GM12801 (cell line): ENCODE measurements around the gene CAD.

ENCODE experiments used
- CTCF ChIP-seq: IDR thresholded peaks from one replicate; pipeline ENCODE4 v1.5.1; 2011; ENCODE audit warnings: control low read depth; ENCODE audit not compliant: insufficient read length; ENCODE audit errors: extremely low read depth

Gene CAD

DNA sequence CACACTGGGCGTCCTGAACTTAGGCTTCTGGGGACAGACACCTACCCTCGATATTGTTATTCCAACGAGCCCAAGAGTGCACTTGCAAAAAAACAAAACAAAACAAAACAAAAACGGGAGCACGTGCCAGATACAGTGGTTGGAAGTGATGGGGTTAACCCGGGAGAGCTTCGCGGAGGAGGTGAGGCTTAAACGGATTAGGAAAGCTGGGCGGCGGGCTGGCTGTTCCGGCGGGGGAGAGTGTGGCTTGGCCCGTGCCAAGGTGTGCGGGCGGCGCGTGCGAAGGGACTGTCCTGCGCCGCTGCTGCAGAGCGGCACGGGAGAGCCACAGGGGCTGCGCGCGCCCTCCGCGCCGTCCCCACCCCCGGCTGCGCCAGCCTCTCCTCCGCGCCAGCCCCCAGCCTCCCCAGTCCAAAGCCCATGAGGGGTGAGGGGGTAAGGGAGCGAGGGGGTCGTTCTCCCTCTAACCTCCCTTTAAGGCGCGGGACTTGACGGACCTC lies 47.1 kb downstream of the CAD start:
- TF ChIP-seq CTCF, result no peak

- TF ChIP-seq CTCF, result no peak
Observed at GRCh38 chr2:27264753-27265535, 47.8 kb downstream of the CAD start.

DNA sequence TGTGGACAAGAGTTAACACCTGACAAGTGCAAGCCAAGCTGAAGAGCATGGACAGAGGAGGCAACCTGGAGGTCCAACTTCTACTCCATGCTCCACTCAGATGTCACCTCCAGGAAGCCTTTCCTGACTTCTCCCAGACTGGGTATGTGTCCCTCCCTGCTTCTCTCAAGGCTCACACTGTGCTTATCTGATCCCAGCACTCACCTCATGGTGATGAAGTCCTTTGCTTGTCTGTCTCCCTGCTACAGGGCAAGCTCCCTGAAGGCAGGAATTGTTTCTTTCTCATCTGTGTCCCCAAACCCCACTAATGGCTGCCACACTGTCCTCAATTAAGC lies 48.3 kb downstream of the CAD start:
- no peak for TF ChIP-seq CTCF

DNA sequence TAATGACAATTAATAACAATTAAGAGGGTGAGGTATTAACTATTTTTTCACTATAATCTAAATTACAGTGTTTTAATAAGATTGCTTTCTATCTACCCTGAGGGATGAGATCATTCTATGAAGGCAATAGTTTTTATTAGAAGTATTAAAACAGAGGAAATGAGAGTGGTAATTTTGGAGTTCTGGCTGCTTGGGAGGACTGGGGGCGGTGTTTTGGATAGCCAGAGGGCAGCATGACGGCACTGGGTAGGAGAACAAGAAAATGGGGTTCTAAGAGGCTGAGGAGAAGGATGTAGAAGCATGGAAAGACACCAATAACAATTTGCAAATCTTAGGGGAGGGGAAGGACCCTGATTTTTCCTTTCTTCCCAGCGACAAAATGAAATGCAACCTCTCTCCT lies 53.0 kb downstream of the CAD start:
- no peak for TF ChIP-seq CTCF

- TF ChIP-seq CTCF, result no peak
Observed at GRCh38 chr2:27270670-27271069, 53.5 kb downstream of the CAD start.

DNA sequence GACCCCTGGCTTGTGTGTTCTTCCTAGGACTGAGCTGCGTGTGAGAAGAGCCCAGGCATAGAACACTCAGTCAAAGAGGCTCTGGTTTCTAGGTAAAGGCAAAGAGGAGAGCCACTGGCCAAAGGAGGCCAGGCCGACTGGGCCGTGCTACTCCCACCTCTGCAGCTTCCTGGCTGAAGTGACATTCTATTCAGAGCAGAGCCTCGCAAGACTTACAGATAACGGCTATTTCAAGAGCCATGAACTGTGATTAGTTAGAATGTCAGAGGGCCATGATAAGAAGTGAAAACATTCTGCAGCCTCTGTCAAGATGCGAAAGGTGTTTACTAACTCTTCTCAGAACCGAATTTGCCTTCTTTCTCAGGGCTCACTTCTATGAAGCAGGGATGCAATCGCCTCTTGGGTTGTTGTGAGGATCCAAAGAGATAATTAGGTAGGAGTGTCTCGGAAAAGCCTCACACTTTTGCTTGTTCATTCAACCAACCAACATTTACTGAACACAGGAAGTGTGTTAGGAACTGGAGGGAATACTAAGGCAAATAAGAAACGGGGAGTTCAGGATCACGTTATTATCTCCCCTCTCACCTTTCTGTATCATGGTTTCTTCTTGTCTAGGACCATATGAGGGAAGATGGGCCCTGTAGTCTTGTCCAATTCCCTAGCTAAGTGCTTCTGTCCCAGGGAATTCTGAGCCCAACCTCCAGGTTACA lies 54.6 kb downstream of the CAD start:
- no peak for TF ChIP-seq CTCF

GRCh38 chr2:27275211-27276150 lies 58.3 kb downstream of the CAD start, which contains the start of gene DNAJC5G:
DNAJC5G (plus strand) TSS chr2:27275433; CDS start chr2:27276729, 1,296 bp downstream.
- TF ChIP-seq CTCF, result no peak
